GM12801 (cell line): Measurements from ENCODE around the gene OR2H2.

Experiments used
- TF ChIP-seq, protein P1 (sequence below): IDR thresholded peaks from one replicate; pipeline ENCODE4 v1.5.1; 2011; ENCODE audit warnings: control low read depth; ENCODE audit not compliant: insufficient read length; ENCODE audit errors: extremely low read depth

The OR2H2 gene

DNA sequence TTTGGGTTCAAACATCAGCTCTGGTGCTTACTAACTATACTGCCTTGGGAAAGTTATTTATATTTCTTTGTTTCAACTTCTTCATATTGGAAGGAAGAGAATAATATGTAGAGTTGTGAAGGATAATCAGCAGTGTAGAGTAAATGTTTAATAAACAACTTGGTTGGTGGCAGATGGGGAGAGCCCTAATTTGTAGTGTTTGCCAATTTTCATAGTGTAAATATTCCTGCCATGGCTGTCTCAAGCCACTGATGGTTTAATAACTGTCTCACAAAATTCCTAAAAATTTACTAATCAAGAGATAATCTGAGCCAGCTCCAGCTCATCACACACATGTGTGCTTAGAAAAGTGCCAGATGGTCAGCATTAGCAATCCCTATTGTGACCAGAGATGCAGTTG, at the start of gene OR2H2:
Gene OR2H2 (plus strand): TSS at position 301 of the 400 bp plus-strand sequence. CDS start 2,824 bp downstream, outside the sequence.
- TF ChIP-seq, protein P1, sequence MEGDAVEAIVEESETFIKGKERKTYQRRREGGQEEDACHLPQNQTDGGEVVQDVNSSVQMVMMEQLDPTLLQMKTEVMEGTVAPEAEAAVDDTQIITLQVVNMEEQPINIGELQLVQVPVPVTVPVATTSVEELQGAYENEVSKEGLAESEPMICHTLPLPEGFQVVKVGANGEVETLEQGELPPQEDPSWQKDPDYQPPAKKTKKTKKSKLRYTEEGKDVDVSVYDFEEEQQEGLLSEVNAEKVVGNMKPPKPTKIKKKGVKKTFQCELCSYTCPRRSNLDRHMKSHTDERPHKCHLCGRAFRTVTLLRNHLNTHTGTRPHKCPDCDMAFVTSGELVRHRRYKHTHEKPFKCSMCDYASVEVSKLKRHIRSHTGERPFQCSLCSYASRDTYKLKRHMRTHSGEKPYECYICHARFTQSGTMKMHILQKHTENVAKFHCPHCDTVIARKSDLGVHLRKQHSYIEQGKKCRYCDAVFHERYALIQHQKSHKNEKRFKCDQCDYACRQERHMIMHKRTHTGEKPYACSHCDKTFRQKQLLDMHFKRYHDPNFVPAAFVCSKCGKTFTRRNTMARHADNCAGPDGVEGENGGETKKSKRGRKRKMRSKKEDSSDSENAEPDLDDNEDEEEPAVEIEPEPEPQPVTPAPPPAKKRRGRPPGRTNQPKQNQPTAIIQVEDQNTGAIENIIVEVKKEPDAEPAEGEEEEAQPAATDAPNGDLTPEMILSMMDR = no peak

DNA sequence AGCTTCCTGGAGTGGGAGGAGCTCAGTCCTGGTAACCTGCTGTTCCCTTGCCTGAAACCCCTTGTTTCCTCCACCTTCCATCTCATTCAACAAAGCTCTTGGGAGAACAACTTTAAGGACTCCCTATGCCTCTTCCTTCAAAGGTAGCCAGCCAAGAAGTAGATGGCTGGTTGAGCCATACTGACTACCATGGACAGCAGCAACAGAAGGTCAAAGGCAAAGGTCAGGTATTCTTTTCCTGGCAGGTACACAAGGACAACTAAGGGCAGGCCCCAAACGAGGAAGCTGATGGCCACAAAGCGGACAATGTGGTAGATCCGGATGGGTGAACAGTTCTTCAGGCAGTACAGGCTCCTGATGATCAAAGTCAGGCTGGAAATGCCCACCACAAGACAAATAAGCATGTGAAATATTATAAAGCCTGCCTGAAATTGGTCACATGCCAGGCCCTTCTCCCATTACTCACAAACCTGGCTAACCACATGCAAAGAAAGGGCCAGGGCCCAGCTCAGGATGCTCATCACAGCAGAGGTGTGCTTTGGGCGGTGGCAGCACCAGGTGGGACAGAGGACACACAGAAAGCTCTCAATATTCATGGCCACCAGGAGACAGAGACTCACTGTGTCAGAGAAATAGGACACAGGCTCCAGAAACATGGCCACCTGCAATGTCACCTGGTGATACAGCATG, 47.1 kb upstream of the OR2H2 start:
- TF ChIP-seq, protein P1 = no peak

DNA sequence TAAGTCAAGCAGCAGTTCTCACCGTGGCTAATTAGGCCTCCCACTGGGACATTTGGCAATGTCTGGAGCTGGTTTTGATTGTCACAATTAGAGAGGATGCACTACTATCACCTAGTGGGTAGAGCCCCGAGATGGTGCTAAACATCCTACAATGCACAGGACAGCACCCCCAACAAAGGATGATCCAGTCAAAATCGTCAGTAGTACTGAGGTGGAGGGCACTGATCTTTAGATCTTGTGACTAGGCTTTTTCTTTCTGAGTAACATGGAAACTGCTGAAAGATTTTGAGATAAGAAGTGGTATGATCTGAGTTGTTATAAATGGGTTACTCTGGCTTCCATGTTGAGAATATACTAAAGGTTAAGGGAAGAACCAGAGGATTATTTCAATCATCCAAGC, 37.3 kb upstream of the OR2H2 start:
- TF ChIP-seq, protein P1 = no peak

DNA sequence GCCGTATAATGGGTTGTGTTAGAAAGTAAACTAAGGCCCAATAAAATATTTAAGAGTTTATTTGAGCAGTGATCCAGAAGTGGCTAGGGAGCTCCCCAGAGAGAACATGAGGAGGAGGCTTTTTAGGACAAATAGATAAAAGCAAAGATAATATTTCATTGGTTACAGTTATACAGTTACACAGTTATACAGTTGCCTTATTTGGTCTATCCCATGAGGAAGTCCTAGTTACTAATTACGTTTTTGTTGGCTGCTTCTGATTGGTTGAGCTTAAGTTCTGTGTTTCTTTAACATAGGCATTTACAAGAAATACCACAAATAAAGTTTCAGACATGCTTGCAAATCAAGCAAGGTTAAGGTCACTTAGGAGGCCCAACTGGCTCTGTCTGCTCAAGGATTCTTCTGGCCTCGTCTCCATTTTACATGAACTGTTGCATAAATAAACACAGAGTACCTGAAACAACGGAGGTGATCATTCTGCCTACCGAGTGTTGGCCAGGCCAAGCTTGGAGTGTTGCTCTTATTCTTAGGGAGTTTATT, 32.3 kb upstream of the OR2H2 start:
- TF ChIP-seq, protein P1 = no peak

DNA sequence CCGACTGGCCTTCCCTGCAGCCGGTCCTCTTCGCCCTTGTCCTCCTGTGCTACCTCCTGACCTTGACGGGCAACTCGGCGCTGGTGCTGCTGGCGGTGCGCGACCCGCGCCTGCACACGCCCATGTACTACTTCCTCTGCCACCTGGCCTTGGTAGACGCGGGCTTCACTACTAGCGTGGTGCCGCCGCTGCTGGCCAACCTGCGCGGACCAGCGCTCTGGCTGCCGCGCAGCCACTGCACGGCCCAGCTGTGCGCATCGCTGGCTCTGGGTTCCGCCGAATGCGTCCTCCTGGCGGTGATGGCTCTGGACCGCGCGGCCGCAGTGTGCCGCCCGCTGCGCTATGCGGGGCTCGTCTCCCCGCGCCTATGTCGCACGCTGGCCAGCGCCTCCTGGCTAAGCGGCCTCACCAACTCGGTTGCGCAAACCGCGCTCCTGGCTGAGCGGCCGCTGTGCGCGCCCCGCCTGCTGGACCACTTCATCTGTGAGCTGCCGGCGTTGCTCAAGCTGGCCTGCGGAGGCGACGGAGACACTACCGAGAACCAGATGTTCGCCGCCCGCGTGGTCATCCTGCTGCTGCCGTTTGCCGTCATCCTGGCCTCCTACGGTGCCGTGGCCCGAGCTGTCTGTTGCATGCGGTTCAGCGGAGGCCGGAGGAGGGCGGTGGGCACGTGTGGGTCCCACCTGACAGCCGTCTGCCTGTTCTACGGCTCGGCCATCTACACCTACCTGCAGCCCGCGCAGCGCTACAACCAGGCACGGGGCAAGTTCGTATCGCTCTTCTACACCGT, 31.5 kb upstream of the OR2H2 start:
- TF ChIP-seq, protein P1 = no peak

DNA sequence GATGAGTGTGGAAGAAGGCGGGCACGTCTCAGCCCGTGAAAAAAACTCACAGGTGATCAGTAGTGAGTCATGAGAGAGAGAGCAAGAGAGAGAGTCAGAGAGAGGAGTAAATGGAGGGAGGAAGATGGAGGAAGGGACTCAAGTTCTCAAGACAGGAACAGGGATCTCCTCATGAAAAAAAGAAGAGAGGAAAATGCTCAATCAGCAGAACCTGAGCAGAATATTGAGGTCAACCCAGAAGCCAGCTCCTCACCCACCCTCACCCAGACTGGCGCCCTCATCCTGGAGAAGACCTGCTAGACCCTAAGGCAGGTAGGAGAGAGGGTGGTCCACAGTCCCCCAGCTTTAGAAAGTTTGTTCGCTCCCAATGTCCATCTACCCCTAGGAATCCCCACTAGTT, 30.2 kb upstream of the OR2H2 start:
- TF ChIP-seq, protein P1 = no peak

DNA sequence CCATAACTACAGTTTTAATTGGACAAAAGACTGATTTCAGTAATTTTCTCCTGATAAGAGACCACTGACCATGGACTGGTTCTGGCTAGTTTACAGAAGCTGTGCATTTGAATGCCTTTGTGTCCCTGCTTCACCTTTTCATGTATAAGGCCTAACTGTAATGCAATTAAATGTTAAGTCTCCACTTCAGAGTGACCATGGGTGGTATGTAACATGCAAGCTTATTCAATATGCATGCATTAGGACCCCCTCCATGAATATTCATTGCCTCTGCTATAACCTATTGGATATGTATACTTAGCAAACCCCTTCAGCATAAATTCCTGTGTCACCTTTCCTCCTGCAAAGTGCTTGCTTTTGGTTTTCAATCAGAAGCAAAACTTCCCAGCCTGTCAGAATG, 27.6 kb upstream of the OR2H2 start:
- TF ChIP-seq, protein P1 = no peak
